GM12878 (cell line): Measurements from ENCODE around the gene TMEM150B. TPM values are rescaled to one million over a fixed set of nuclear protein-coding genes. Genes with fewer than 3 reads are reported as not detected.
A peak's percentile ranks its signal among the peaks of the same experiment; 100 is the strongest.

Source experiments
- CBFB ChIP-seq: IDR thresholded peaks from 2 replicates; pipeline ENCODE4 v1.6.1; 2016; ENCODE audit warnings: antibody characterized with exemption, low read depth
- CBX3 ChIP-seq: fragments of 200-600 bp; sonication (generic); IDR thresholded peaks from 2 replicates; pipeline ENCODE4 v1.6.1; 2016; ENCODE audit warnings: low read depth, borderline replicate concordance
- CUX1 ChIP-seq: IDR thresholded peaks from 2 replicates; pipeline ENCODE4 v1.6.1; 2012; ENCODE audit warnings: improper control_type of control experiment, low read depth, low read length; ENCODE audit not compliant: insufficient replicate concordance
- MLLT1 ChIP-seq: fragments of 450-650 bp; IDR thresholded peaks from 2 replicates; pipeline ENCODE4 v1.6.1; 2016; ENCODE audit warnings: mild to moderate bottlenecking
- NFYB ChIP-seq: IDR thresholded peaks from 2 replicates; pipeline ENCODE4 v1.6.1; 2011; ENCODE audit warnings: low read depth, mild to moderate bottlenecking, low read length, improper control_type of control experiment, moderate library complexity; ENCODE audit not compliant: insufficient read depth
- SKIL ChIP-seq: fragments of 450-650 bp; IDR thresholded peaks from 2 replicates; pipeline ENCODE4 v1.6.1; 2017; ENCODE audit warnings: mild to moderate bottlenecking, low read depth, inconsistent platforms; ENCODE audit not compliant: poor library complexity, severe bottlenecking
- polyA plus RNA-seq, 11 experiments: library from polyadenylated mRNA; depleted of rRNA in 4 of 11; unstranded in 6 of 11; stranded (reverse) in 5 of 11; fragments of >200 nt; fragmentation: Nextera tagmentation in 4 of 11; fragmentation: Illumina TruSeq in 1 of 11; extraction: Ambion mirVana in 4 of 11; extraction: Trizol in 1 of 11; gene quantifications; 1 replicate in 1 of 11; 2 replicates in 10 of 11; pipeline versions ENCODE4 v1.2.1 to v1.2.3, GENCODE V29; 2011 to 2016; ENCODE audit warnings: inconsistent platforms in 2 of 11, missing spikeins in 2 of 11, low read depth in 1 of 11
- total RNA-seq, 4 experiments: library from RNA; depleted of rRNA in 3 of 4; stranded (reverse); fragments of >200 nt in 3 of 4; fragmentation: Illumina TruSeq in 1 of 4; extraction: Trizol in 1 of 4; gene quantifications; 2 replicates each; pipeline versions ENCODE4 v1.2.1 to v1.2.3, GENCODE V29; 2013 to 2021
- TF ChIP-seq, protein P1 (sequence below): fragments of 450-650 bp; IDR thresholded peaks from 2 replicates; pipeline ENCODE4 v1.6.1; 2017; ENCODE audit warnings: antibody characterized with exemption, mild to moderate bottlenecking, moderate library complexity
- TF ChIP-seq, protein P2 (sequence below): fragments of 450-650 bp; IDR thresholded peaks from 2 replicates; pipeline ENCODE4 v1.6.1; 2018; ENCODE audit warnings: borderline replicate concordance, mild to moderate bottlenecking; ENCODE audit not compliant: partially characterized antibody

Gene TMEM150B
- total and polyA plus RNA-seq, 10 of the 15 experiments (the other 5 are each of a cell fraction or from before 2014, with no cell fraction given) = 0.09 to 0.23 (median 0.18) TPM; not detected in 6

DNA sequence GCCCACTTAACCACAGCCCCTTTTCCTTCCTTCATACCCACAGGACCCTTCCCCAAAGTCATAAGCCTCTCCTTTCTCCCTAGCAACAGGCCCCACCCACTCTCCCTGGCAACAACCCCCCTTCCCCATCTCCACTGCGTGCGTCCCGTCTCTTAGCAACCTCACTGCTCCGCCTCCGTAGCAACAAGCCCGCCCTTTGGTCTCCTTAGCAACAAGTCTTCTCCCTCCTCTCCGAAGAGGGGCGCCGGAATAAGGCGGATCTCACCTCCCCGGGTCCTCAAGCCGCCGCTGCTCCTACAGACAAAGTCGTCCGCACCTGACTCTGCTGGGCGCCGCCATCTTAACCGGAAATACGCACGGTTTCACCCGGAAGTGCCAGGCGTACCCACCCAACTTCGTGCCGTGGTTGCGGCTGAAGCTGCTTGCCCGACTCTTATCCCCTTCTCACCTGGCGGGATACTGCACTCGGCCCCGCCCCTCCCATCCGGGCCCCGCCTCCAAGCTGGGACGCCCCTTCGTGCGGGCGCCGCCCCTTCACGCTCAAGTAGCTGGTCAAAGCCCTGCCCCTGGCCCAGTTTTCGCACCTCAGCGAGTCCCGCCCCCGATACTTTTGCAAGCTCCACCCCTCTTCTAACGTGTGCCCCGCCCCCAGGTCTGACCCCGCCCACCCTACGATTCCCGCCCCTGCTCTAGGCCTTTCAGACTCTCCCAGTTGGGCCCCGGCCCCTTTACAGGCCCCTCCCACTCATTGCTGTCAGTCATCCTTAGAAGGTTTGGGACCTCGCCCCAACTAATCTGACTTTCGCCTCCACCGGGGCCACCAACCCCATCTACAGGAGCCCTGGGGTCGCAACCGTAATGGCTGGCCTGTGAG, 45.1 kb downstream of the TMEM150B start, which contains the start of gene HSPBP1 (continued):
- TF ChIP-seq, protein P1, sequence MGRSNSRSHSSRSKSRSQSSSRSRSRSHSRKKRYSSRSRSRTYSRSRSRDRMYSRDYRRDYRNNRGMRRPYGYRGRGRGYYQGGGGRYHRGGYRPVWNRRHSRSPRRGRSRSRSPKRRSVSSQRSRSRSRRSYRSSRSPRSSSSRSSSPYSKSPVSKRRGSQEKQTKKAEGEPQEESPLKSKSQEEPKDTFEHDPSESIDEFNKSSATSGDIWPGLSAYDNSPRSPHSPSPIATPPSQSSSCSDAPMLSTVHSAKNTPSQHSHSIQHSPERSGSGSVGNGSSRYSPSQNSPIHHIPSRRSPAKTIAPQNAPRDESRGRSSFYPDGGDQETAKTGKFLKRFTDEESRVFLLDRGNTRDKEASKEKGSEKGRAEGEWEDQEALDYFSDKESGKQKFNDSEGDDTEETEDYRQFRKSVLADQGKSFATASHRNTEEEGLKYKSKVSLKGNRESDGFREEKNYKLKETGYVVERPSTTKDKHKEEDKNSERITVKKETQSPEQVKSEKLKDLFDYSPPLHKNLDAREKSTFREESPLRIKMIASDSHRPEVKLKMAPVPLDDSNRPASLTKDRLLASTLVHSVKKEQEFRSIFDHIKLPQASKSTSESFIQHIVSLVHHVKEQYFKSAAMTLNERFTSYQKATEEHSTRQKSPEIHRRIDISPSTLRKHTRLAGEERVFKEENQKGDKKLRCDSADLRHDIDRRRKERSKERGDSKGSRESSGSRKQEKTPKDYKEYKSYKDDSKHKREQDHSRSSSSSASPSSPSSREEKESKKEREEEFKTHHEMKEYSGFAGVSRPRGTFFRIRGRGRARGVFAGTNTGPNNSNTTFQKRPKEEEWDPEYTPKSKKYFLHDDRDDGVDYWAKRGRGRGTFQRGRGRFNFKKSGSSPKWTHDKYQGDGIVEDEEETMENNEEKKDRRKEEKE = no peak
- TF ChIP-seq CUX1 (no peak), NFYB (0 out of 2 replicates have a peak, but pooled peaks have one; percentile 11), SKIL (no peak), MLLT1 (peak; percentile 61), CBX3 (no peak), CBFB (0 out of 2 replicates have a peak, but pooled peaks have one; percentile 40)
- TF ChIP-seq, protein P2, sequence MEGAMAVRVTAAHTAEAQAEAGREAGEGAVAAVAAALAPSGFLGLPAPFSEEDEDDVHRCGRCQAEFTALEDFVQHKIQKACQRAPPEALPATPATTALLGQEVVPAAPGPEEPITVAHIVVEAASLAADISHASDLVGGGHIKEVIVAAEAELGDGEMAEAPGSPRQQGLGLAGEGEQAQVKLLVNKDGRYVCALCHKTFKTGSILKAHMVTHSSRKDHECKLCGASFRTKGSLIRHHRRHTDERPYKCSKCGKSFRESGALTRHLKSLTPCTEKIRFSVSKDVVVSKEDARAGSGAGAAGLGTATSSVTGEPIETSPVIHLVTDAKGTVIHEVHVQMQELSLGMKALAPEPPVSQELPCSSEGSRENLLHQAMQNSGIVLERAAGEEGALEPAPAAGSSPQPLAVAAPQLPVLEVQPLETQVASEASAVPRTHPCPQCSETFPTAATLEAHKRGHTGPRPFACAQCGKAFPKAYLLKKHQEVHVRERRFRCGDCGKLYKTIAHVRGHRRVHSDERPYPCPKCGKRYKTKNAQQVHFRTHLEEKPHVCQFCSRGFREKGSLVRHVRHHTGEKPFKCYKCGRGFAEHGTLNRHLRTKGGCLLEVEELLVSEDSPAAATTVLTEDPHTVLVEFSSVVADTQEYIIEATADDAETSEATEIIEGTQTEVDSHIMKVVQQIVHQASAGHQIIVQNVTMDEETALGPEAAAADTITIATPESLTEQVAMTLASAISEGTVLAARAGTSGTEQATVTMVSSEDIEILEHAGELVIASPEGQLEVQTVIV = no peak
